Right atrium auricular region (tissue), 2 donors: ENCODE data around the gene CXorf58. TPM values are rescaled to one million over a fixed set of nuclear protein-coding genes. Genes with fewer than 3 reads are reported as not detected.
"Not testable (repeated sequence)": the region's sequence is repeated elsewhere in the genome, so short reads cannot be mapped to it uniquely, and the experiment has no call there.

Experiments used
- DNase-seq: peaks from one replicate; pipeline ENCODE4 v3.0.0-alpha.2; 2019; ENCODE audit warnings: low spot score
- H3K27ac ChIP-seq, 2 donors: fragments of 200-600 bp; sonication (generic); 1 replicate in 1 of 2; 2 replicates in 1 of 2; pipeline ENCODE4 v1.5.1; 2016 to 2019
- H3K27me3 ChIP-seq, 2 donors: fragments of 200-600 bp; sonication (generic); one replicate each; pipeline versions ENCODE4 v1.5.1 to v1.6.0; 2017 to 2019
- H3K36me3 ChIP-seq: fragments of 200-600 bp; sonication (generic); one replicate; pipeline ENCODE4 v1.5.1; 2016
- H3K4me1 ChIP-seq, 2 donors: fragments of 200-600 bp; sonication (generic); one replicate each; pipeline versions ENCODE4 v1.5.1 to v1.6.0; 2017 to 2019
- H3K4me3 ChIP-seq, 2 donors: fragments of 200-600 bp; sonication (generic); 1 replicate in 1 of 2; 2 replicates in 1 of 2; pipeline ENCODE4 v1.5.1; 2017 to 2019; ENCODE audit warnings: mild to moderate bottlenecking in 1 of 2, moderate library complexity in 1 of 2
- H3K9me3 ChIP-seq, 2 donors: fragments of 200-600 bp; sonication (generic); one replicate each; pipeline ENCODE4 v1.5.1; 2019
- CTCF ChIP-seq, 2 donors: fragments of 200-600 bp; sonication (generic); IDR thresholded peaks; one replicate each; pipeline ENCODE4 v1.5.1; 2019; ENCODE audit warnings: antibody characterized with exemption in 2 of 2
- total RNA-seq, 2 donors: library from RNA; depleted of rRNA; stranded (reverse); fragments of >200 nt; gene quantifications; one replicate each; pipeline ENCODE4 v1.1.0, GENCODE V29; 2016

Gene CXorf58
- total RNA-seq, 2 donors from 2014 or later, result not detected

GRCh38 chrX:23964191-23964590 lies 56.4 kb downstream of the CXorf58 start:
- H3K27me3 ChIP-seq, result no peaks in the 10 kb centered on the region
- H3K36me3 ChIP-seq, result no peaks in the 10 kb centered on the region
- no peak overlapping the region for H3K27ac ChIP-seq
- TF ChIP-seq CTCF (IDR thresholded peaks at IDR 0.05), result no peak
- no peak for DNase-seq
- no peaks in the 10 kb centered on the region for H3K4me1 ChIP-seq
- no peak overlapping the region for H3K4me3 ChIP-seq
- H3K9me3 ChIP-seq, result no peaks in the 10 kb centered on the region

GRCh38 chrX:23965630-23966029 lies 57.8 kb downstream of the CXorf58 start:
- not testable (repeated sequence) for H3K4me1 ChIP-seq, DNase-seq, H3K9me3 ChIP-seq, H3K4me3 ChIP-seq, H3K27me3 ChIP-seq, H3K36me3 ChIP-seq, H3K27ac ChIP-seq

- no peak for DNase-seq
- no peaks in the 10 kb centered on the region for H3K36me3 ChIP-seq
- no peak for TF ChIP-seq CTCF (IDR thresholded peaks at IDR 0.05)
- no peak overlapping the region for H3K4me3 ChIP-seq
- H3K27ac ChIP-seq, result no peak overlapping the region
- H3K9me3 ChIP-seq, result no peaks in the 10 kb centered on the region
- H3K4me1 ChIP-seq, result no peaks in the 10 kb centered on the region
- no peaks in the 10 kb centered on the region for H3K27me3 ChIP-seq
These were observed 70.7 kb downstream of the CXorf58 start for GRCh38 chrX:23978491-23978890.

GRCh38 chrX:23980011-23980441 lies 72.2 kb downstream of the CXorf58 start:
- H3K27me3 ChIP-seq, result no peaks in the 10 kb centered on the region
- no peaks in the 10 kb centered on the region for H3K36me3 ChIP-seq
- no peak overlapping the region for H3K4me3 ChIP-seq
- H3K27ac ChIP-seq, result no peak overlapping the region
- H3K4me1 ChIP-seq, result no peaks in the 10 kb centered on the region
- no peak for DNase-seq
- TF ChIP-seq CTCF (IDR thresholded peaks at IDR 0.05), result no peak
- H3K9me3 ChIP-seq, result no peaks in the 10 kb centered on the region

- H3K27ac ChIP-seq, result no peak overlapping the region
- no peak for TF ChIP-seq CTCF (IDR thresholded peaks at IDR 0.05)
- no peaks in the 10 kb centered on the region for H3K9me3 ChIP-seq
- no peaks in the 10 kb centered on the region for H3K4me1 ChIP-seq
- DNase-seq, result no peak
- no peak overlapping the region for H3K4me3 ChIP-seq
- no peaks in the 10 kb centered on the region for H3K36me3 ChIP-seq
- no peaks in the 10 kb centered on the region for H3K27me3 ChIP-seq
These were observed 73.4 kb downstream of the CXorf58 start for GRCh38 chrX:23981222-23981621.

- Histone ChIP-seq H3K27me3 (no peaks in the 10 kb centered on the region), H3K36me3 (no peaks in the 10 kb centered on the region), H3K4me3 (no peak overlapping the region), H3K4me1 (no peaks in the 10 kb centered on the region), H3K27ac (no peak overlapping the region), H3K9me3 (no peaks in the 10 kb centered on the region)
- TF ChIP-seq CTCF (IDR thresholded peaks at IDR 0.05), result no peak
- no peak for DNase-seq
These were observed 73.9 kb downstream of the CXorf58 start for GRCh38 chrX:23981711-23982110.
